GM21390 (cell line): ENCODE measurements around the gene ULBP2.
"Not testable (repeated sequence)": the region's sequence is repeated elsewhere in the genome, so short reads cannot be mapped to it uniquely, and the experiment has no call there.

Experiments
- ATAC-seq: cut with Tn5 transposase; IDR thresholded peaks from one replicate; pipeline ENCODE4 v1.9.1; 2021; ENCODE audit not compliant: unreplicated experiment

Gene ULBP2

DNA sequence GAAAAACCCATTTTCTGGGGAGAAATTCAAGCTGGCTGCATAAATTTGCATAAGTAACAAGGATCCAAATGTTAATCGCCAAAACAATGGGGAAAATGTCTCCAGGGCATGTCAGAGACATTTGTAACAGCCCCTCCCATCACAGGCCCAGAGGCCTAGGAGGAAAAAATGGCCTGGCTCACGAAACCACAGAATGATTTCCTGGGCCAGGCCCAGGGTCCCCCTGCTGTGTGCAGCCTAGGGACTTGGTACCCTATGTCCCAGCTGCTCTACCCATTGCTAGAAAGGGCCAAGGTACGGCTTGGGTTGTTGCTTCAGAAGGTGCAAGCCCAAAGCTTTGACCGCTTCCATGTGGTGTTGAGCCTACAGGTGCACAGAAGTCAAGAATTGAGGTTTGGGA is 33.3 kb upstream of the ULBP2 start:
- ATAC-seq, result not testable (repeated sequence)

DNA sequence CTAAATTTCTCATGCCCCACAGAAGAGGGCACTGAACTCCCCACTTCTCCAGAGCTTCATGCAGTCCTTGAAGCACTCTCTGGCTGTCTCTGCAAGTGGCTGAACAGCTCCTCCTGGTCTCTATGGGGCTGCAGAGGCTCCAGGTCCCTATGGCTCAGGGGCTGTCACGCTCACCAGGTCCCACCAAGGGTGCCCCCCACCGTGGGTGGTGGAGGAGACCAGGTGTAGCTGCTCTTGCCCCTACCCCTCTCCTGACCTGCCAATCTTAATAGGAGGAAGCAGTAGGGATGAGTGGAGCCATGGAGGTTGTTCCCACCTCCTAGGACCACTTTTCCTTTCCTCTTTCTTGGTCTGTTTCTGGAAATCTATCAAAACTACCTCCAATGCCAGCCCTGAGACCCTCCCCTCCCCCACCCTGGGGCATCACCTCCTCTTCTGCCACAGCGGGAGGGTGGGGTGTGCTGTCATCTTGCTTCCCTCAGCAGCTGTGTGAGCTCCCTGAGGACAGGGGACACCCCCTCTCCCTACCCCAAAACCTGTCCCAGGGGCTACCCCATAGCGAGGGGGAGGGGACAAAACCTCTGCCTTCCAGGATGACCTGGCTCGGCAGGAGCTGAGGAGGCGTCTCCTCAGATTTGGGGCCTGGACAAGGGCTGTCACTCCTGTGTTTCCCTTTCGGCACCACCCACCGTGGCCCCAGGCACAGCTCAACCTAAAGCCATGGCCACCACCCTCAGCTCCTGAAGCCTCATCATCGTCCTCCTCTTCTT is 31.9 kb upstream of the ULBP2 start:
- no peak for ATAC-seq

DNA sequence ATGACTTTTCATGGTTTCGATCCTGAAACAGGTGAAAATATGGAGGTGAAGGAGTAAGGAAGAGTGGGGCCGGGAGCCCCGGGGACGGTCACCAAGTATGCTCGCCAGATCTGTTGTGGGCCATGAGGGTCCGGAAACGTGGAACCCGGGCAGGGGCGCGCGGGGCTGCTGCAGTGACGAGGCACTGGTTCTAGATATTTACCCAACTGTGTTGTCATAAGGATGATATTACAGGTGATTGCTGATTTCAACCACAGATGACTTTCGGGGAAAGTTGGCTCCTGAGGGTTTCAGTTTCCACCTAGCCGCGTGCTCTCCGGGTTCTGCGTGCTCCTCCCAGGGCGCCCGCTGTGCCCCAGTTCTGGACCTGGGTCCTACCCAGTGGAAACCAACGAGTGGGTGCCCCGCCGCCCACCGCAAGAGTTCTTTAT is 31.1 kb upstream of the ULBP2 start:
- ATAC-seq, result no peak

DNA sequence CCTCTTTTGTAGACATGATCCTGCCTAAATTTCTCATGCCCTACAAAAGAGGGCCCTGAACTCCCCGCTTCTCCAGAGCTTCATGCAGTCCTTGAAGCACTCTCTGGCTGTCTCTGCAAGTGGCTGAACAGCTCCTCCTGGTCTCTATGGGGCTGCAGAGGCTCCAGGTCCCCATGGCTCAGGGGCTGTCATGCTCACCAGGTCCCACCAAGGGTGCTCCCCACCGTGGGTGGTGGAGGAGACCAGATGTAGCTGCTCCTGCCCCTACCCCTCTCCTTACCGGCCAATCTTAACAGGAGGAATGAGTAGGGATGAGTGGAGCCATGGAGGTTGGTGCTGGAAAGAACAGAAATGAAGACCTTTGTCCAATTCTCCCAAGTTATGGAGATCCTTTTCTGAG is 29.1 kb upstream of the ULBP2 start:
- not testable (repeated sequence) for ATAC-seq

DNA sequence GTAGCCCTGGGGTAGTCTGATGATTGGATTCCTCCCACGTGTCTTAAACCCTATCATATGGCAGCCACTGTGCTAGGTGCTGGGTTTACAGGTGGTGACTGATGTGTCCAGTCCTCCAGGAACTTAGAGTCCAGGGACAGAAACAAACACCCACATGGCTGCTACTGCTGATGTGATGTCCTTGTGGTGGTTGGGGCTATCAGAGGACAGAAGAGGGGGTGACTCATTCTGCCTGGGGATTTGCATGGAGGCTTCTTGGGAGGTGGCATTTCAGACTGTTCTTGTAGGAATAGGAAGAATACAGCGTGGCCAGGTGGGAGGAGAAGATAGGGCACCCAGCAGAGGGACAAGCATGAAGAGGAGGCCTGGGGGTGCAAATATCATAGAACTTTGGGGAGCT is 28.7 kb upstream of the ULBP2 start:
- ATAC-seq, result no peak

DNA sequence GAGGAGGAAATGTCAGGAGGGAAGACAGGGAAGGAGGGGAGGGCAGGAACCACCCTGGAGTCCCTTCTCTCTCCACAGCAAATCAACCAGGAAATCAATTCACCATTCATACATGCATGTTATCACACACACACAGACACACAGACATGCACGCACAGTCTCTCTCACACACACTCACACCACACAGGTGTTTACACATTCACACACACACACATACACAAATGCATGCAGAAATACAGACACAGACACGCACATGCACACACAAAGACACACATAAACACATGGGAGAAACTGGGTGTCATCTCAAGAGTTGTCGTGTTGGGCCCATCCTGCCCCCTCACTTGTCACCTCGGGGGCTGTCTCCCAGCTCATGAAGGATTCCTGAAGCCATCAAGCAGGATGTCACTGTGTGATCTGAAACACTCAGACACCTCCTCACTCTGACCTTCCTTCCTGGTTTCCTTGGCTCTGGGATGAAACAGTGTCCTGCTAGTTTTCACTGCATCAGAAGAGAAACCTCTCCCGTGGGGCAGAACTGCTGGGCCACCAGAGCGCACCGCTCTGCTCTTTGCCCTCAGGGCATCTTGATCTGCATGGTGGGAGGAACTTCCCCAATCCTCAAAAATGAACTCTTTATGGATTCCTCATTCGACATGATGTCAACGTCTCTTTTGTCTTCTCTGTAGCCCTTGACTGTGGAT is 28.1 kb upstream of the ULBP2 start:
- ATAC-seq, result no peak

DNA sequence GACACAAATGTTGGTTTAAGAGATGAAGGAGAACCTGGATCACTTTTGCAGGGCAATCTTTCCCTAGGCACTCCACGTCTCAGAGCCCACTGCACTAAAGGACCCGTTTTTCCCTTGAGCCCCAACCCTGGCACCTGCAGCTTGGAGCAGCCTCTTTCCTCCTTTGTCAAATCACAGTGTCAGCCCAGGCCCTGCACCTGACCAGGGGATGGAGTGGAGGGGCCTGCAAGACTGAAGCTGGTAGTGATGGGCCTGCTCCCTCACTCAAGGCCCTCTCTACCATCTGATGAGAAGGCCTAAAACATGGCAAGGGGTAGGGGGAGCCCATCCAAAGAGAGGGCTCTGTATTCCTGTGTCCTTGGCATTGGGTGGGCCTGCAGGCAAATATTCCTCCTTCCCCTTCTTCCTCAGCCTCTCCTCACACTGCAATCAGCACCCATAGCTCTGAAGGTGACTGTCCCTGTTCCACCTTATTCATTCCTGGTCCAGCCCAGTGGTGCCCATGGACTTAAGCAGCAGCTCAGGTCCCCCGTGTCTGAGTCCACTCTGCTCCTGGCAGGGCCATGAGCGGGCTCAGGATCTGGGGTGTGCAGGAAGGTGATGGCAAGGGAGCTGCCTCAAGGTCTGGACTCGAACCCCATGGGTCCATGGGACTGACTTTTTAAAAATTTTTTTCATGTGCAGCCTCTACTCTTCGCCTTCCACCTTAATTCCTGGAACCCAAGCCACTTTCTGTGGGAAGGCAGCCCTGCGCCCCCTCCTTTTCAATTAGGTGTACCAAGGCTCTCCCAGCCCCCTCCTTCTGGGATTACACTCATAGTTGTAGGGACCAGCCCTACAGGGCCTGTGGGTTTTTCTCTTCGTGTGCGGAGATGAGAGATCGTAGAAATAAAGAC is 25.6 kb upstream of the ULBP2 start:
- ATAC-seq, result no peak

DNA sequence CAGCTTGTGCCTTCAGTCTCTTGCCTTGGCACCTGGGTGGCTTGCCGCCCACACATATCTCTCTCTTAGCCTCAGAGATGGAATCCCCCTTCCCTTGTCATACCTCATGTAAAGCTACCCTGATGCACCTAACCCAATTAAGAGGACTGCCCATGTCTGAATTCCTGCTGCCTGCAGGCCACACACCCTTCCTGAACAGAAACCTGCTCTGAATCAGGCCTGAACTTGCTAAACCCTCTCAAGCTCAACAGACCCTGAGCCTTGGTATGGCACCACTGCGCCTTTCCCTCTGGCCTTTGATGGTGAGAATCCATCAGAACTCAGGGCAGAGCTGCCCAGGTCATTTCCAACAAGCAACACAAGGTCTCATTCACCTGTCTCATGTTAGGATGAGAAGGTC is 24.1 kb upstream of the ULBP2 start:
- no peak for ATAC-seq

DNA sequence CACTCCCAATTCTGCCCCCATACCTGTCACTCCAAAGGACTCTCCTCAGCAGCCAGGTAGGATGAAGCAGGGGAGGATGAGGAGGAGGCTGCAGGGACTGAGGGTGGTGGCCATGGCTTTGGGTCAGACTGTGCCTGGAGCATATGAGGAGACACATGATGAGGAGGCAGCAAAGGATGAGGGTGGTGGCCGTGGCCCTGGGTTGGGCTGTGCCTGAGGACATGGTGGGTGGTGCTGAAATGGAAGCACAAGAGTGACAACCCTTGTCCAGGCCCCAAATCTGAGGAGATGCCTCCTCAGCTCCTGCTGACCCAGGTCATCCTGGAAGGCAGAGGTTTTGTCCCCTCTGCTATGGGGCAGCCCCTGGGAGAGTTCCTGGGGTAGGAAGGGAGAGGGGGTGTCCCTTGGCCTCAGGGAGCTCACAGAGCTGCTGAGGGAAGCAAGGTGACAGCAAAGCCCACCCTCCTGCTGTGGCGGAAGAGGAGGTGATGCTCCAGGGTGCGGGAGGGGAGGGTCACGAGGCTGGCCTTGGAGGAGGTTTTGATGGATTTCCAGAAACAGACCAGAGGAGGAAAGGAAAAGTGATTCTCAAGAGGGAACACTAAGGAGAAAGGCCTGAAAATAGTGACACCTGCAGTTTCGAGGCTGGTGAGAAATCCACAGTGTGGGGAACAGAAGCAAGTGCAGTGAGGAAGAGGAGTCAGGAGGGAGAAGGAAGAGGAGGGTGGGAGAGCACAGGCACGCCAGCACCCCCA is 23.5 kb upstream of the ULBP2 start:
- ATAC-seq, result no peak

DNA sequence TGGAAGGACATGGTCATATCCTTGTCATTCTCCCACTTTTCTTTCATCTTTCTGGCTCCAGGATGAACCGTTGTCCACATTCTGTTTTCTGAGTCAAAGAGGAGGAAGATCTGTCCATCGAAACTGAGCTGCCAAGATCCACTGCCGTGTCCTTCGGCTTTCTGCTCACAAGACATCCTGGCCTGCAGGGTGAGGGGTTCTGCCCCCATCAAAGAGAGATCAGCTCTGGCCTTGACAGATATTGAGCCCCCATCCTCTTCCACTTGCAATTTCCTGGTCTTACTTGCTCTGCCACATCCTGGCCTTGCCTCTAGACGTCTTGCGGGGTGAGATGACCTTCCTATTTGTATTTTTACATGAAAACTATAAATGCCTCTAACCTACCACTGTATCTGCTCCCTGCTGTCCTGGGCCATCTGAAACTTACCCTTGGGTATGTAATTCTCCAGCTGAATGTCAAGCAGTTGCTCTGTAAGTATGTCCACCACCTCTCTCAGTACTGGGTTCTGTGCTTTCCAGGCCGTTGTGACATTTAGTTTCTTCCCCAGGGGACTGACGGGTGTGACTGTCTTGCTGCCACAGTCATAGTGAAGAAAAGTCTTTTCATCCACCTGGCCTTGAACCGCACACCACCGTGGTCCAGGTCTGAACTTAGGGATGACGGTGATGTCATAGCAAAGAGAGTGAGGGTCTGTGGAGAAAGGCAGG is 22.5 kb upstream of the ULBP2 start:
- ATAC-seq, result not testable (repeated sequence)

DNA sequence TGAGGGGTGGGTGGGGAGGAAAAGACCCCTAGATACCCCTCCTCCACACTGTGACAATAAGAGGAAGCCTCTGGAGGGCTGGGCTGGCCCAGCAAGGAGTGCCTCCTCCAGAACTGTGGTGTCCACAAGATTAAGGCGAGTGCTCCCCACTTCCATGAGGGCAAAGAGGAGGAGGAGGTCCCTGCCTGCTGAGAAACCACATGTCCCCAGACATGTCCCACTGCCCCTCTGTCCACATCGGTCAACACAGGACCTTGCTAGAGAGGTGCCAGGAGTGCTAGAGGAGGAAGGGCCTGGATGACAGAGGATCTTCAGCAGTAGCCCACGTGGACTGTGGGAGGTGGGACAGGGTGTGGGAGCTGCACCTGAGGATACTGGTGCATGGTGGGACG is 22.0 kb upstream of the ULBP2 start:
- no peak for ATAC-seq

DNA sequence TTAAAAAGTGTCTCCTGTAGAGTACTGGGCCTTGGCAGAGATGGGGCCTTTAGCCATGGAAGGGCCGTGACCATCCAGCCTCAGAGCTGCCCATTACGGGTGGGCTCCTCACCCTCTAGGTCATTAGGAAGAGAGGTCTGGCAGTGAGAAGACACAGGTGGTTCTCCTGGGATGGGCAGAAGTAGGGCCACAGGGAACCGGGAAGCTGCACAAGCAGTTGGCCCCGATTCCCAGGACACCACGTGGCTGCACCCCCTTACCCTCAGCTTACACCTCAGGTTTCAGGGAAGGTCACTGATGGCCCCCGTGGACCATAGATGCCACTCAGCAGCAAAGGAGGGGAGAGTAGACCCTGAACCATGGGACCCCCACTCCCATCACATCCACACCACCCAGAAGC is 20.5 kb upstream of the ULBP2 start:
- no peak for ATAC-seq

DNA sequence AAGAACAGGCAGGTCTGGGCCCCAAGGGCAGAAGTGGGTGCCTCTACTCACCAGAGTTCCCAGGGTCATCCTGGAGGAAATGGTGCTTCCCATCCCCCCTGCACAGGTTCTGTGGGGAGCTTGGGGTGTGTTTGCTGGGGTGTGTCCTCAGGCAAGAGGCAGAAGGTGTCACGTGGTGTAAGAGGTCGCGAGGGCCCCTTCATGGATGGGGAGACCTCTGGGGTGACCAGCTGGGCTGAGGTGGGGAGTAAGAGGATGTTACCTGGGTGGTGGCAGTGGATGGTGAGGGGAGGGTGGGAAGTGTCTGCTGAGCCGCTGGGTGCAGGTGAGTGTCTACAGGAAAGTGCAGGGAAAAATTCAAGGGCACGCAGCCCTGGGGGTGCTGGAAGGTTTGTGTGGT is 19.7 kb upstream of the ULBP2 start:
- not testable (repeated sequence) for ATAC-seq

DNA sequence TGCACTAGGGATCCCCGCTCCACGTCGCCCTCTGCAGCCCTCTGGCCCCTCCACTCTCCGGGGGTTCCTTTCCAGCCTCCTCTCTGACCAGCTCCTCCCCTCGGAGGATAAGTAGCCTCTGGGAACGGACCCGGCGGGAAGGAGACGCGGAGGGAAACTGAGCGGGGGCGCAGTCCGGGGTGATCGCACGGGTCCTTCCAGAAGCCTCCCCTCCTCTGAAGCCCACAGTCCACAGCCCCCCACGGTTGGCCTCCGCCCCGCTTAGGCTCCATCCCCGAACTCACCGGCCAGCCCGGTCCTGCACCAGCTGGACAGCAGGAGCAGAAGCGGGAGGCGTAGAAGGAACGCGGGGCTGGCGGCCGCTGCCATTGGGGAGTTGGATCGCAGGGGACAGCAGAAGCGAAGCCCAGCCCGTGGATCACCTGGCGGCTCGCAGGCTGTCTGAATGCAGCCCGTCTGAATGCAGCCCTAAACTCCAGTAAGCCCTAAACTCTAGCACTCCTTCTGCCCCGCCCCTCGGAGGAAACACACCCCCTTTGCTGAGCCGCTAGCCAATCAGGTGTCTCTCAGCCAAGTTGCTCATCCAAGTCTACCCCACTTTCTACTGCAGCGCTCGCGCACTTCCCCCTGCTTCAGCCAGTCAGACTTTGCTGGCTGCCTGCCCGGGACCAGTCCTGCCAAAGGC is 19.0 kb upstream of the ULBP2 start, which contains the start of gene RAET1G:
Gene RAET1G, minus strand, starts transcription at position 480 of the 685 bp plus-strand sequence. Its CDS starts 111 bp downstream, at position 369.
- peak; percentile 71 for ATAC-seq

DNA sequence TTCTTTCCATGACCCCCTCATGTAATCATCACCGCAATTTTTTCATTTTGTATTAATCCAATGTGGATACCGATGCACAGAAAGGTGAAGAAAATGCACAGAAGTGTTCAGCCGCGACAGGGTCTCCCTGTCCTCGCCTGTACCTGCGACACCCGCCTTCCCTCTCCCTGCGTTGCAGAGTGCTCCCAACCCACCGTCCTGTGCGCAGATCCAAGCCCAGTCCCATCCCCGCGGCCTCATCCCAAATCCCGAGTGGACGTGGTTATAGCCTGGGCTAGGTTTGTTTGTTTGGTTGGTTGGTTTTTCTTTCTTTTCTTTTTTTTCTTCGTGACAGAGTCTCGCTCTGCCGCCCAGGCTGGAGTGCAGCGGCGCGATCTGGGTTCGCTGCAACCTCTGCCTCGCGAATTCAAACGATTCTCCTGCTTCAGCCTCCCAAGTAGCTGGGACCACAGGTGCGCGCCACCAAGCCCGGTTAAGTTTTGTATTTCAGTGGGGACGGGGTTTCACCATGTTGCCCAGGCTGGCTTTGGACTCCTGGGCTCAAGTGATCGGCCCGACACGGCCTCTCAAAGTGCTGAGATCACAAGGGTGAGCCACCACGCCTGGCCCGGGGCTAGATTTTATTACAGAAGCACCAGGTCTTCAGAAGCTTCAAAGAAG is 18.4 kb upstream of the ULBP2 start:
- ATAC-seq, result no peak

DNA sequence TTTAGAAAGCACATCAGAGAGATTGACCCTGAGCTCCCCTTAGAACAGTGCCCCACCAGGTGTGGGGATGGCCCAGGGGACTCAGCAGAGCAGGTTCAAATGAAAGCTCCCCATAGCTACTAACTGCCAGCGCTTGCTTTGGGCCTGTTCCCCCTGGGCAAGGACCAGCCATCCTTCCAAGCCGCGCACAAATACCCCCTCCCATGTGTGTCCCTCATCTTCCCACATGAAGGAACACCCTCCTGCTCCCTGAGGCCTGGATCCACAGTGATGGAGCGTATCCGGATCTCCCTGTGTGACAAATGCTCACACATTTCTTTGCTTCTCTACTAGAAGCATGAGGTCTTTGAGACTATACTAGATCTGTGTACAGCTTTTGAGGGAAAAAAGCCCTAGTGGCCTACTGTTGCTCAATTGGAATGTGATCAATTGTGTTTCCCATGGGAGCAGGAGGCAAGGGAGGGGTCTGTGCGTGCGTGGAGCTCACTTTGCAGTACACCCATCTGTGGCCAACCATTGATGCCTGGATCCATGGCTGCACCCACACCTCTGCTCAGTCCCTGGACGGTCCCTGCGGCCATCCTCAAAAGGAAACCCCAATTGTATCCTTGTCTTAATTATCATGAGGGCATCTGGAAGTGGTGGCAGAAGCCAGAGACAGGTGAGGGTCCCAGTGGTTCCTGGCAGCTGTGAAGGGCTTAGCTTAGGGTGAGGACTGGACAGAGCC is 17.4 kb upstream of the ULBP2 start:
- ATAC-seq, result no peak

DNA sequence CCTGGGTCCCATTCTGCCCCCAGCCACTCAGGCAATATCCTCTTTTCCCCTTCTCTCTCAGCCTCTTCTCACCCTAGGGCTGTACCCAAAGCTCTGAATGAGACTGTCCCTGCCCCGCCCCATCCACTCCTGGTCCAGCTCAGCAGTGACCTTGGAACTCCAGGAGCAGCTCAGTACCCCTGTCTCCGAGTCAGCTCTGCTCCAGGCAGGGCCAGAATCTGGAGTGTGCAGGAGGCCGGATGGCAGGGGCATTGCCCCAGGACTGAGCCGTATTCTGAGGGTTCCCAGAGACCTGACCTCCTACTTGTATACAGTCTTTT is 16.9 kb upstream of the ULBP2 start:
- ATAC-seq, result no peak

DNA sequence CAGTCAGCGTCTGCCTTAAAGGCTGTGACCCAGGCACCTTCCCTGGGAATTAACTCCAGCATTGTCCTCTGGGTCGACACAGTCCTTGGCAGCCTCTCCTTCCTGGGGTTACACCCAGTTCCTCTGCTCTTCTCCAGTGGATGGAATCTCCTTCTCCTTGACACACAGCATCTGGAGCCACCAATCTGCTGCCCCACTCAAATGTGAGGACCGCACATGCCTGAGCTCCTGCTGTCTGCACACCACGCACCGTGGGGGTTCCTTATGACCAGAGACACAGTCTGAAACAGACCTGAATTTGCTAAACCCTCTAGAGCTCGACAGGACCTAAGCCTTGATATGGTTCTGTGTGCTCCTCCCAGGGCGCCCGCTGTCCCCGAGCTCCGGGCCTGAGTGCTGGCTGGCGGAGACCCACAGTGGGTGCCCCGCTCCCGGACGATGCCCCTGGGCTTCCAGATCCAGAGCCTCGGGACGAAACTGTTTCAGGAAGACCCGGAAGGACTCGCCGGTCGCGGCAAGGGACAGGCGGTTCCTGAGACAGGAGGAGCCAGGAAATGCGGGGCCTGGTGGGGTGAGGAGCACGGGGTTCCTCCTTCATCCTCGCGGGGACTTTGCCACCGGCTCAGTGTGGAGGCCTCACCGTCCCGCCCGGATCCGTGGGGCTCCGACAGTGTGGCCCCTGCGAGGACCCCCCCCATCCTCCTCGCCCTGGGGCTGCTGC is 16.4 kb upstream of the ULBP2 start:
- no peak for ATAC-seq
